ENCODE measurements around the gene NUP98.

The NUP98 gene

DNA sequence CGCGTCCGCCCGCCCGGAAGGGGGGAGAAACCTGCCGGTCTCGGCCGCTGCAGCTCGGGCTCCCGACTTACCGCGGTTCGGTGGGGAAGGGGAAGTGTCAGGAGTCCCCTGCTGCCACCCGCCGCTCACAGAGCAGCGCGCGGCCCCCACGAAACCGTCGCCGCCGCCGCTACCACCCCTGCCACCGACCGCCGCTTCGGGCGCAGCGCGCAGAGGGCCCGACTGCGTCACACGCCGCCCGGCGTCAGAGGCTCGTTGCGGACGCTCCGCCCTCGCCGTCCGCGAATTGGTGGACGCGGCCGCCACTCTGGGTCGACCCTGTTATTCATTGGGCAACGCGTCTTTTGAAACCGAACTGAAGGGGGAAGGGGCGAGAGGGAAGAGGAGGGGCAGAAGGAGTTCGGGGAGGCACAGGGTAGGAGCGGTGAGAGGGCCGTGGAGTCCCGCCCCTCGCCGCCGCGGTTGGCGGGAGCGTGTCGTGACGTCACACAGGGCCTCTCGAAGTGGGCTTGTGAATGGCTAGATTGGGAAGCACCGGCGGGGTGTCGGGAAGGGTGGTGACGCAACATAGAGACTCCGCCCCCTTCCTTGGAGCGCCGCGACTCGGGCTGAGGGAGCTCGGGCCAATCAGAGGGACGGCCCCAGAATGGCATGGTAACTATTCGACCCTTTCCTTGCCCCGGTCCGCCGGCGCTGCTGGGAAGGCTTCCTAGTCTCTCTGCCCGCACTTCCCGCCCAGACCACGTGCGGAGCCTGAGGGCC, at the start of gene NUP98:
TSS of gene NUP98 (minus strand) at position 226 of the 762 bp plus-strand sequence. CDS start 15,437 bp downstream, outside the sequence.
- peak within 1 kb of the TSS; percentile 99 for H3K4me3 ChIP-seq (ENCODE audit: low read length)
- H3K27ac ChIP-seq (ENCODE audit: low read length) = peak within 1 kb of the TSS; percentile 84
- peaks cover 15% of the 10 kb centered on the region for H3K36me3 ChIP-seq (ENCODE audit: control insufficient read depth, low read depth, low read length)
- H3K27me3 ChIP-seq (ENCODE audit: control insufficient read depth, insufficient read depth, low read length) = no peaks in the 10 kb centered on the region
- peaks cover 12% of the 10 kb centered on the region for H3K4me1 ChIP-seq (ENCODE audit: control insufficient read depth, low read depth, low read length)
- H3K9me3 ChIP-seq (ENCODE audit: control insufficient read depth, low read depth, low read length) = no peaks in the 10 kb centered on the region
- peak within 1 kb of the TSS; percentile 91 for H3K9ac ChIP-seq (ENCODE audit: low read length)

DNA sequence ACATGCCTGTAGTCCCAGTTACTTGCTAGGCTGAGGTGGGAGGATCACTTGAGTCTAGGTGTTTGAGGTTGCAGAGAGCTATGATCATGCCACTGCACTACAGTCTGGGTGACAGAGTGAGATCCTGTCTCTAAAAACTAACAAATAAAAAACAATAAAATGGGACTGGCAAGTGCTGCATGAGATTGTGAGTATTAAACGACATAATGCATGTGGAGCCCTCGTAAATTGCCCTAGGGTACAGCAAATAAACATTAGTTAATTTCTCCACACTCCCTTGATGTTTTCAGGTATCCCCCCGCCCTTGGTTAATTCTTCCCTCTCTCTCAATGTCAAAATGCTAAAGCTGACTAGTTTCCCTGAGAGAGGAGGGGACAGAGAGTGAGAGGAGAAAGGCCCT, 48.3 kb upstream of the NUP98 start:
- Histone ChIP-seq H3K9ac (ENCODE audit: low read length) (no peak overlapping the region), H3K9me3 (ENCODE audit: control insufficient read depth, low read depth, low read length) (no peaks in the 10 kb centered on the region), H3K36me3 (ENCODE audit: control insufficient read depth, low read depth, low read length) (no peaks in the 10 kb centered on the region), H3K27me3 (ENCODE audit: control insufficient read depth, insufficient read depth, low read length) (peaks cover 5% of the 10 kb centered on the region), H3K27ac (ENCODE audit: low read length) (no peak overlapping the region), H3K4me1 (ENCODE audit: control insufficient read depth, low read depth, low read length) (peaks cover 3% of the 10 kb centered on the region), H3K4me3 (ENCODE audit: low read length) (no peak overlapping the region)

DNA sequence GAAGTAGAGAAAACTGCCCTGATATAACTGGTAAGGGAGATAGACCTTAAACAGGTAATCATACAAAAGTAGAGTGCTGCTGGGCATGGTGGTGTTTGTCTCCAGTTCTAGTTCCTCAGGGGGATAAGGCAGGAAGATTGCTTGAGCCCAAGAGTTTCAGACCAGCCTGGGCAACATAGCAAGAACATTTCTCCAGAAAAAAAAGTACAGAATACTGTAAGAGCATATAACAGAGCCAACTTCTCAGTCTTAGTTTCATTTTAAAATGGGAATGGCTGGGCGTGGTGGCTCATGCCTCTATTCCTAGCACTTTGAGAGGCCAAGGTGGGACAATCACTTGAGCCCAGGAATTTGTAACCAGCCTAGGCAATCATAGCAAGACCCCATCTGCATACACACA, 47.9 kb upstream of the NUP98 start:
- Histone ChIP-seq H3K36me3 (ENCODE audit: control insufficient read depth, low read depth, low read length) (no peaks in the 10 kb centered on the region), H3K27me3 (ENCODE audit: control insufficient read depth, insufficient read depth, low read length) (peaks cover 5% of the 10 kb centered on the region), H3K4me3 (ENCODE audit: low read length) (no peak overlapping the region), H3K9me3 (ENCODE audit: control insufficient read depth, low read depth, low read length) (no peaks in the 10 kb centered on the region), H3K4me1 (ENCODE audit: control insufficient read depth, low read depth, low read length) (peaks cover 3% of the 10 kb centered on the region), H3K9ac (ENCODE audit: low read length) (no peak overlapping the region), H3K27ac (ENCODE audit: low read length) (no peak overlapping the region)

DNA sequence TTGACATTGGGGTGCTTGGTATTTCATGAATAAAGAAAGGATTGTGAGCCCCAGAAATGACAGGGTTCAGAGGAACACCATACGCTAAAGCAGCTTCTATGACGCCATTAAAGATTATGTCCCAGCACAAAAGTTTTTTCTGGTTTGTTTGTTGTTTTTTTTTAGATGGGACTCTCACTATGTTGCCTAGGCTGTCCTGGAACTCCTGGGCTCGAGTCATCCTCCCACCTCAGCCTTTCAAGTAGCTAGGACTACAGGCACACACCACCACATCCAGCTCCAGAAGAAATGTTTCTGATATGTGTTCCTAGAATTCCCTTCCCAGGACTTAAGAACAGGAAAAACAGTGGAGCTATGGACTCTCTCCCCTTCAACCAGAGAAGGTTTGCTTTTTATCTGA, 46.0 kb upstream of the NUP98 start:
- no peak overlapping the region for H3K27ac ChIP-seq (ENCODE audit: low read length)
- H3K27me3 ChIP-seq (ENCODE audit: control insufficient read depth, insufficient read depth, low read length) = peaks cover 5% of the 10 kb centered on the region

DNA sequence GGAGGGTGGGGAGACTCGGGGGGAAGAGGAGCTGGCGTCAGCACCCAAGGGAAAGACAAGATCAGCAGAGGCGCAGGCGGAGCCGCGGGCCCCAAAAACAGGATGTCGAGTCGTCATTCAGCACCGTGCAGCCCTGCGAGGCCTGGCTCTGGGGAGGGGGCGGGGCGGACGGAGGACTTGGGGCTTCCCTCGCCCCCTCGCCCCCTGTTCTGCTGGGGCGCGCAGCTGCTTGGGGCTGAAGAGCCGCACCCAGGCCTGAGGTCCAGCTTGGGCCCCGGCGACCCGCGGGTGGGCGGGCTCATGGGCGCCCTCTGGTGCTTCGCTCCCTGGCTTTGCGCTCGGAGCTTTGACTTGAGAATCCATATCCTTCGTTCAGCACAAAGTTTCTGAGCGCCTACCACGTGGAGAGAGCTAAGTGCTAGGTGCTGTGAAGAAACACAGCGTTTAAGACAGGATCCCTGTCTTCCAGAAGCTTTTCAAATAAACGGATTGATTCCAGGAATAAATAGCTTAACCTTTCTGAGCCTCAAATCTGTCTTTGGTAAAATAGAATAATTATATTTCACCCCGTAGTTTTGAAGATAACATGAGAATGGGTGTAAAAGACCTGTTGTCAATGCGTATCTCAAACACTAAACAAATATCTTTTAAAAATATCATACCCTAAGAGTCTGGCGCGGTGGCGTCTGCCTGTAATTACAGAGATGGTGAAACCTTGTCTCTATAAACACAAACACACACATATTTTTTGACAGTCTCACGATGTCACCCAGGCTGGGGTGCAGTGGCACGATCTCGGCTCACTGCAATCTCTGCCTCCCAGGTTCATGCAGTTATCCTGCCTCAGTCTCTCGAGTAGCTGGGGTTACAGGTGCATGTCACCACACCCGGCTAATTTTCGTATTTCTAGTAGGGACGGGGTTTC, 44.3 kb upstream of the NUP98 start:
- H3K9me3 ChIP-seq (ENCODE audit: control insufficient read depth, low read depth, low read length) = no peaks in the 10 kb centered on the region
- H3K27me3 ChIP-seq (ENCODE audit: control insufficient read depth, insufficient read depth, low read length) = peaks cover 5% of the 10 kb centered on the region
- no peaks in the 10 kb centered on the region for H3K36me3 ChIP-seq (ENCODE audit: control insufficient read depth, low read depth, low read length)
- peak overlapping the region; percentile 42 for H3K9ac ChIP-seq (ENCODE audit: low read length)
- H3K4me1 ChIP-seq (ENCODE audit: control insufficient read depth, low read depth, low read length) = peaks cover 7% of the 10 kb centered on the region
- no peak overlapping the region for H3K27ac ChIP-seq (ENCODE audit: low read length)
- peak overlapping the region; percentile 77 for H3K4me3 ChIP-seq (ENCODE audit: low read length)

More for the DNA sequence above, 46.0 kb upstream of the NUP98 start:
- Histone ChIP-seq H3K4me1 (ENCODE audit: control insufficient read depth, low read depth, low read length) (peaks cover 7% of the 10 kb centered on the region), H3K36me3 (ENCODE audit: control insufficient read depth, low read depth, low read length) (no peaks in the 10 kb centered on the region), H3K9ac (ENCODE audit: low read length) (no peak overlapping the region), H3K9me3 (ENCODE audit: control insufficient read depth, low read depth, low read length) (no peaks in the 10 kb centered on the region), H3K4me3 (ENCODE audit: low read length) (no peak overlapping the region)

DNA sequence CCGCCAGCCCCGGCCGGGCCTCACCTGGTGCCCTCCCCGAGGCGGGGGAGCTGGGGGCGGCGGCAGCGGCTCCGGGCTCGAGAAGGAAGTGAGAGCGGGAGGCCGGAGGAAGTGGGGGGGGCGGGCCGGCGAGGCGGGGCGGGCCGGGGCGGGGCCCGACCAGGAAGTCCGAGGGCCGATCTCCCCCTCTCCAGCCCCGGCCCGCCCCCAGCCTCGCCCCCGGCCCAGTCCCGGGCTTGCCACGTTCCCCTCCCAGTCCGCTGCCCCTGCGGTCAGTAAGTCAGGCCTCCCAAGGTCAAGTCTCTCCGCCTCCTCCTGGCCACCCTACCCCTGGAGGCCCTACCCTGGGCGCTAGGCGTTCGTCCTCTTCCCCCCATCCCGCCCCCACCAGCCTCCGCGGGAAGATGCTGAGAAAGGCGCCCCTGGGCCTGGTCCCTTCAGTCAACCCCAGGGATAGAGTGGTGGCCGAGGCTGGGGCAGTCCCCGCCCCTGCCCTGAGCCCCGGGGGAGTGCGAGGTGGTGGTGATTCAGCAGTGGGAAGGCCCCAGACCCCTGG, 43.6 kb upstream of the NUP98 start, which contains the start of gene RHOG:
TSS of gene RHOG (minus strand) at position 90 of the 556 bp plus-strand sequence. CDS start 12,821 bp downstream, outside the sequence.
- Histone ChIP-seq H3K36me3 (ENCODE audit: control insufficient read depth, low read depth, low read length) (no peaks in the 10 kb centered on the region), H3K4me3 (ENCODE audit: low read length) (peak within 1 kb of the TSS; percentile 77), H3K9ac (ENCODE audit: low read length) (peak within 1 kb of the TSS; percentile 58), H3K27me3 (ENCODE audit: control insufficient read depth, insufficient read depth, low read length) (peaks cover 5% of the 10 kb centered on the region), H3K4me1 (ENCODE audit: control insufficient read depth, low read depth, low read length) (peaks cover 7% of the 10 kb centered on the region), H3K9me3 (ENCODE audit: control insufficient read depth, low read depth, low read length) (no peaks in the 10 kb centered on the region), H3K27ac (ENCODE audit: low read length) (no peak within 1 kb of the TSS)

DNA sequence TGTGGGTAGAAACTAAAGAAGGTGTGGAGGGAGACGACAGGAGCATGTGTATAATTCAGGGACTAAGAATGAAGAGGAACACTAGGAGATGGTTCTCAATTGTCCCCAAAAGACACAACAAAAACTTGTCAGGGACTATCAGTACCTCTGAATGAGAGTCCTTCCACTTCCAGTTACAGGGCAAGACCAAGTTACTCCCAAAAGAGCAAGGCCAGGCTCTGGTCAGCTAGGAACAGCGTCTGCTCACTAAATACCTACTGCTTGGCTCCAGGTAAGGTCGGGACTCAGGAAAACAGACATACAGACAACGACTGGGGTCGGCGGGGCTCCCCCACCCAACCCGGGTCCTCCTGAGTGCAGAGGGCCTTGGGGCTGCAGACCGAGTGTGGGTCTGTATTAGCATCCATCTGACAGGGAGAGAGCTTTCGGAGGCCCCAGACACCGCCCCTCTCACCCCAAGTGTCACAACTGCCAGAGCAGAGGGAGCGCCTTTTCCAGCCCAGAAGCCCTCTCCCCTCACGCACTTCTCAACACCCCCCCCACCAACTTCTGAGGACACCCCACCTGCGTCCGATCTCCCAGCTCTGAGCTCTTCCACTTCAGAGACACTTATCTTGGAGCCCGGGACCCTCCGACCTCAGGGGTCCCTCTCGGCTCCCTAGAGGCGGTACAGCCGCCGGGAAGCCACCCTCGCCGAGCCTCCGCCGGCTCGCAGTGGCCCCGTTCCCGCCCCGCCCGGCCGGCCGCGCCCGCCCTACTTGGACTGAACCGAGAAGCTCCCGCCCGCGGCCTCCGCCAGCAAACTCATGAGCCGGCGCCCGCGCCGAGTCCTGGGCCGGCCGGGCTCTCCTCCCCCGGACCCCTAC, 42.9 kb upstream of the NUP98 start:
- peaks cover 5% of the 10 kb centered on the region for H3K27me3 ChIP-seq (ENCODE audit: control insufficient read depth, insufficient read depth, low read length)
- no peak overlapping the region for H3K27ac ChIP-seq (ENCODE audit: low read length)
- peaks cover 9% of the 10 kb centered on the region for H3K4me1 ChIP-seq (ENCODE audit: control insufficient read depth, low read depth, low read length)
- H3K9ac ChIP-seq (ENCODE audit: low read length) = peak overlapping the region; percentile 58
- peak overlapping the region; percentile 77 for H3K4me3 ChIP-seq (ENCODE audit: low read length)
- no peaks in the 10 kb centered on the region for H3K9me3 ChIP-seq (ENCODE audit: control insufficient read depth, low read depth, low read length)
- no peaks in the 10 kb centered on the region for H3K36me3 ChIP-seq (ENCODE audit: control insufficient read depth, low read depth, low read length)

DNA sequence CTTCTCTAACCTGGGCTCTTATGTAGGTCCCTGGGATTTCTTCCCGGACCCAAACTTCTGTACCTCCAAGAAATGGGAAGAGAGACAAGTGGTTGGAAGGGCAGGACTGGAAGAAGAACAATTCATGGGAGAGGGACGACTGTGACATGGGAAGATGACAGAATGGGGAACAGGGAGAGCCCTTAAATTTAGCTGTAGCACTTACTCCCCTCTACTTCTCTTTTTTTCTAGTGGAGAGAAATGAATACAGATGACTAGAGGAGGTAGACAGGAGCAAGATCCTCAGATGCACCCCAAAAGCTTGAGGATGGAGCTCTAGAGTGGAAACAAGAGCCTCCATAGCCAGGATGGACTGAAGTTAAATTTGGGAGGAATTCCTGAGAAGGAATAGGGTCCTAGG, 41.1 kb upstream of the NUP98 start:
- Histone ChIP-seq H3K9ac (ENCODE audit: low read length) (no peak overlapping the region), H3K4me3 (ENCODE audit: low read length) (no peak overlapping the region), H3K36me3 (ENCODE audit: control insufficient read depth, low read depth, low read length) (no peaks in the 10 kb centered on the region), H3K27me3 (ENCODE audit: control insufficient read depth, insufficient read depth, low read length) (peaks cover 5% of the 10 kb centered on the region), H3K9me3 (ENCODE audit: control insufficient read depth, low read depth, low read length) (no peaks in the 10 kb centered on the region), H3K4me1 (ENCODE audit: control insufficient read depth, low read depth, low read length) (peaks cover 20% of the 10 kb centered on the region), H3K27ac (ENCODE audit: low read length) (no peak overlapping the region)

DNA sequence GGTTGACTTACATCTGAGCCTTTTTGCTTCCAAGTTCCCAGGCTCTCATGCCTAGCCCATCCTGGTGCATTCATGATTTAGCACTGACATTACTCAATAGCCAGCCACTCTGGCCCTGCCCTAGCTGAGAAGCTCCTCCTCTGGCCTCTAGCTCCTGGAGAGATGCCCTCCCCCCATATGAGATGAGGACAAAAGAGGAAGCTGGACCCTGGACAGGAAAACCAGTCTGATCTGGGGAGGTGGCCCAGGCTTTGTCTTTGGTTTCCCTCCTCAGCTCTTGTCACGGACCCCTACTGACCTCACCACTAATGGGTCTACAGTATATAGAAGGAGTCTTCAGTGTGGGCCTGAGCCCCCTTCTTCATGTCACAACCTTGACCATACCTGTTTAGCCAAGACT, 40.4 kb upstream of the NUP98 start:
- Histone ChIP-seq H3K36me3 (ENCODE audit: control insufficient read depth, low read depth, low read length) (no peaks in the 10 kb centered on the region), H3K9me3 (ENCODE audit: control insufficient read depth, low read depth, low read length) (no peaks in the 10 kb centered on the region), H3K27ac (ENCODE audit: low read length) (no peak overlapping the region), H3K27me3 (ENCODE audit: control insufficient read depth, insufficient read depth, low read length) (peaks cover 5% of the 10 kb centered on the region), H3K4me1 (ENCODE audit: control insufficient read depth, low read depth, low read length) (peaks cover 20% of the 10 kb centered on the region), H3K4me3 (ENCODE audit: low read length) (no peak overlapping the region), H3K9ac (ENCODE audit: low read length) (no peak overlapping the region)

DNA sequence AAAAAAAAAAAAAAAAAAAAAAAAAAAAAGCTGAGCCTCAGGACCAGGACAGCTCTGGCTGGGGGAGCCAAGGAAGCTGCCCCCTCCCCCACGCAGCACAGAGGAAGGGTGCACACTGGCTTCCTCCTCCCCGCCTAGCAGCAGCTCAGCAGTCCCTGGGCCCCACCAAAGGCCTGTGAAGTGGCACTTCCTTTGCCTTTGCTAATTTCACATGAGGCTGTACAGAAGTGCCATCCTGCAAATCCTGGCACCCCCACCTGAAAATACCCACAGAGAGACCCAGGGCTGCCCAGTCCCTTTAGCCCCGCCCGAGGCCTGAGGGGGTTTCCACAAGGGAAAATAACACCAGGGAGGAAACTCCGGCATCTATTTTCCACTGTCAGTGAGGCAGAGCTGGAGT, 39.5 kb upstream of the NUP98 start:
- H3K36me3 ChIP-seq (ENCODE audit: control insufficient read depth, low read depth, low read length) = peaks cover 4% of the 10 kb centered on the region
- H3K27ac ChIP-seq (ENCODE audit: low read length) = no peak overlapping the region
- peaks cover 1% of the 10 kb centered on the region for H3K27me3 ChIP-seq (ENCODE audit: control insufficient read depth, insufficient read depth, low read length)
- H3K4me1 ChIP-seq (ENCODE audit: control insufficient read depth, low read depth, low read length) = peaks cover 20% of the 10 kb centered on the region
- H3K9me3 ChIP-seq (ENCODE audit: control insufficient read depth, low read depth, low read length) = no peaks in the 10 kb centered on the region
- H3K4me3 ChIP-seq (ENCODE audit: low read length) = no peak overlapping the region
- H3K9ac ChIP-seq (ENCODE audit: low read length) = no peak overlapping the region

All from iPS-18a (cell line).